NCI-H2227 (cell line): ENCODE measurements around the gene OLAH.
"Not testable (repeated sequence)": the region's sequence is repeated elsewhere in the genome, so short reads cannot be mapped to it uniquely, and the experiment has no call there.

ENCODE experiments used
- DNase-seq: peaks from one replicate; lab custom pipeline; 2025; ENCODE audit not compliant: unreplicated experiment; lab: John Stamatoyannopoulos, UW

OLAH gene

DNA sequence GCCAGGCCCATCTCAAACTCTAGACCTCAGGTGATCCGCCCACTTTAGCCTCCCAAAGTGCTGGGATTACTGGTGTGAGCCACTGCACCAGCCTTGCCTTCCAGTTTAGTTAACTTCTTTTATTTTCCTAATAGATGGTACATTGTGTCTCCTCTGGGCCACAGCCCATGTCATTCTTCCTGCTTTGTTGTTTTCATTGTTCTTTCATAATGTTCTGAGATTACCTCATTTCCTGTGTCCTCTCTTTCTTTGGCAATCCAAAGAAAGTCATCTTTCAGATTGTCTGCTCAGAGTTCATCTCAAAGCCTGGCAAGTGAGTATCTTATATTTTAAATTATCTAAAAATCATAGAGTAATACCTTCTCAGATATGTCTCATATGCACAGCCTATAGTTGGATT, at the start of gene OLAH:
OLAH (plus strand) TSS at position 270 of the 400 bp plus-strand sequence. CDS start 3,346 bp downstream, outside the sequence.
- DNase-seq = no peak

GRCh38 chr10:14995964-14996565, 47.7 kb upstream of the OLAH start:
- no peak for DNase-seq

DNA sequence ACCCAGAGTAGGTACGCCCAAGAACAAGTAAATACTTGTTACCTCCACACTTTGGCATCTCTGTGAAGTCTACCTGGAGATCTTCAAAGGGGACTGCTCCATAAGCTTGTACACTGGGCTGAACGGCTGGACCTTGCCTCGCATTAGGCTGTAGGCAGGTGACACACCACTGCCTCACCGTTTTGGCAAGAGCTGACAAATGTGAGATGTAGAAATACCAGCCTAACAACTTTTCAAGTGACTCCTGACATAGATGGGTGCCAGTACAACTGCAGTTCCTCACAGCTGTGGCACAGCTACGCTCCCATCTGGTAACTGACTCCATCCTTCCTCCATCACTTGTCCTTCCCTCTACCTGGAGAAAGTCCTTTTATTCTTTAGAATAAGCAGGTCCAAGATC, 30.2 kb upstream of the OLAH start:
- DNase-seq = not testable (repeated sequence)

DNA sequence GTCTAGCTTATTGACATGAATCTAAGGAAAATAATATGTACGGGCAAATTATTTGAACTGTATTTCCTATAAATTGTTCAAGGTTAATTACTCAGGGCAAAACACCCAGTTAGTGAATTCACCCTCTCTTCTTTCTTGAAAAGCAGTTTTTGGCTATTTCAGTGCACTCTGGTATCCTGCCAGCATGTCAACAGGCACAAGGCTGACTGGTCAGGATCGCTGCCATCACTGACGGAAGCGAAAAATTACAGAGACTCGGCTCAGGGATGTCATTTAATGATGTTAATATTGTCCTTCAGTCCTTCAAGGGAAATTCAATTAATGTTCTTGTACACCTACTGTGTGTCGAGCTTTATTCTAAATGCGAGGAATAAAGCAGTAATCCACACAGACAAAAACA, 28.3 kb upstream of the OLAH start:
- no peak for DNase-seq

- not testable (repeated sequence) for DNase-seq
These were observed 22.8 kb upstream of the OLAH start for GRCh38 chr10:15020966-15021365.

- not testable (repeated sequence) for DNase-seq
These were observed 20.7 kb upstream of the OLAH start for GRCh38 chr10:15023079-15023478.

GRCh38 chr10:15024017-15025004, 19.4 kb upstream of the OLAH start:
- DNase-seq = not testable (repeated sequence)

DNA sequence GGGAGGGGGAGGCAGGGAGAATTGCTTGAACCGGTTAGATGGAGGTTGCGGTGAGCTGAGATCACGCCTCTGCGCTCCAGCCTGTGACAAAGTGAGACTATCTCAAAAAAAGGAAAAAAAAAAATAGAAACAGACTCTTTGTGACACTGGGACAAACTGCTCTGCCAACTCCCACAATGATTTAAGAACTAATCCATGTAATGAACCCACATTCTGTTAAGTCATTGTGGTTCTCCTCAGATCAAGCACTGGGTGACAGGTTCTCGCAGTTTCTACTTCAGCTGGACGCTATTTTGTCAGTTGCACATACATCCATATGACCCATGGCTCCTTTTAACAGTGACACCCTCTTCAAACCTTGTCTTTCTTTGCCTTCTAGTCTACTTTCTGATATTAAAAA, 18.7 kb upstream of the OLAH start:
- not testable (repeated sequence) for DNase-seq

- DNase-seq = no peak
These were observed 16.0 kb upstream of the OLAH start for GRCh38 chr10:15027741-15028140.

DNA sequence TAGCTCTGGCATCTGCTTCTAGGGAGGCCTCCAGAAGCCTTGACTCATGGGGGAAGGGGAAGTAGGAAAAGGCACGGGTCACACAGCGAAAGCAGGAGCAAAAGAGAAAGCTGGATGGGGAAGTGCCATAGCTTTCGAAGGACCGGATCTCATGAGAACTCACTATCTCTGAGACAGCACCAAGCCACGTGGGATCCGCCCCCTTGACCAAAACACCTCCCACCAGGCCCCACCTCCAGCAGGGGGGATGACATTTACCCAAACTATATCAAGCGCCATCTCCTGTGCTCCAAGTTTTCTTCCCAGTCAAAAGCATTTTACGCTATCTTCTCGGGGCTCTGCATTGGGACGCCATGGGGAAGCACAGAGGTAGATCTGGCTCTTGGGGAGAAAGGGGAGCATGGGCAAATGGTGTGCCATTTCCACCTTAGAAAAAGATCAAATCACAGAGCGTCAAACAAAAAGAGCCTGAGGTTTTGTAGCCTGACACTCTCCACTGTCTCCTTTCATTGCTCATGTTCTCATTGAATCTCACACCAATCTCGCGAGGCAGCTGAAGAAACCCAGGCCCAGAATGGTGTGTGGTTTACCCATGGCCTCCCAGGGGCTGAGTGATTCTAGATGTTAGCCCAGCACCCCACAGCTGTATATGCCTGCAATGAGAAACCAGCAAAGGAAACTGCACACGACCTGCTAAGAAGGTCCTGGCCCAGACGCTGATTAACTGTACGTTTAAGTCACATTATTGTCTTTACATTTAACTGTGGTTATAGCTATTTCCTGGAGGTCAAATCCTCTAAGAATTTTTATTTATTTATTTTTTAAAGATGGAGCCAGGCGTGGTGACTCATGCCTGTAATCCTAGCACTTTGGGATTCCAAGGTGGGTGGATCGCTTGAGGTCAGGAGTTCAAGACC, 8.1 kb upstream of the OLAH start:
- no peak for DNase-seq

GRCh38 chr10:15037691-15038090, 6.1 kb upstream of the OLAH start:
- DNase-seq = no peak

DNA sequence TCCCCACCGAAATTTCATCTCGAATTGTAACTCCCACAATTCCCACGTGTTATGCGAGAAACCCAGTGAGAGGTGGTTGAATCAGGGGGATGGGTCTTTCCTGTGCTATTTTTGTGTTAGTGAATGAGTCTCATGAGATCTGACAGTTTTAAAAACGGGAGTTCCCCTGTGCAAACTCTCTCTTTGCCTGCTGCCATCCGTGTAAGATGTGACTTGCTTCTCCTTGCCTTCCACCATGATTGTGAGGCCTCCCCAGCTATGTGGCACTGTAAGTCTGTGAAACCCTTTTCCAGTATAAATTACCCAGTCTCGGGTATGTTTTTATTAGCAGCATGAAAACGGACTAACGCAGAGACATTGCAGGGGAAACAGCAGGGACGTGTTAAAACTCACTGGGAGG, 5.3 kb upstream of the OLAH start:
- no peak for DNase-seq

DNA sequence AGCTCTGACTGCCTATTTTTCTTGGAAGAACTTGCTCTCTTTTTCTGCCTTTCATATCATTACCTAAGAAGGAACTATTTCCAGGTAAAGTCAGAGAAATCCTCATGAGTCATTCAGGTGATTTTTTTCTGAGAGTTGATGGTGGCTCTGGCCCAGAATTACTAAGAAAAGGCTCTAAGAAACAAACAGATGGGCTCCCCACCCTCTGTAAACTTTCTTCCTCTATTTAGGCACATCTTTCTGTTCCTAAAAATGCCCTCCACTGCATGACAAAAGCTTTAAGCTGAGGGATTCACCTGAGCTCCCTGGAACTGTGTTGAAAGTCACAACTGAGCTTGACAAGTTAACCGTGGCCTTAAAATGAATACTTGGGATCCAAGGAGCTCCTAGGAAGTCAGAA, 1.6 kb downstream of the OLAH start:
- DNase-seq = no peak

- no peak for DNase-seq
These were observed 2.9 kb downstream of the OLAH start for GRCh38 chr10:15046626-15047025.

DNA sequence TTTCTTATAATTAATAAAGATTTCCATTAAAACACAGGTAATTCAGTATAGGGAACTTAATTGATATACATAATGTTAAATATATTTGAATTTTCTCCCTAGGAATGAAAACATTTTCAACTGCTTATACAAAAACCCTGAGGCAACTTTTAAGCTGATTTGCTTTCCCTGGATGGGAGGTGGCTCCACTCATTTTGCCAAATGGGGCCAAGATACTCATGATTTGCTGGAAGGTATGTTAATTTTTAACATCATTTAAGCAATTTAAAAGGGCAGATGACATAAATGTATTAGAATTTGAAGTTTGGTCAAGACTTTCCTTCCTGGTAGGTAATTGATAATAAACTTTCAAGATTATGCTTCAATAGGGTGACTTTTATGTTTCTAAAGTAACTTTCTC, 5.8 kb downstream of the OLAH start:
- no peak for DNase-seq

GRCh38 chr10:15052121-15052520, 8.4 kb downstream of the OLAH start:
- no peak for DNase-seq

GRCh38 chr10:15053061-15053460, 9.3 kb downstream of the OLAH start:
- DNase-seq = no peak

DNA sequence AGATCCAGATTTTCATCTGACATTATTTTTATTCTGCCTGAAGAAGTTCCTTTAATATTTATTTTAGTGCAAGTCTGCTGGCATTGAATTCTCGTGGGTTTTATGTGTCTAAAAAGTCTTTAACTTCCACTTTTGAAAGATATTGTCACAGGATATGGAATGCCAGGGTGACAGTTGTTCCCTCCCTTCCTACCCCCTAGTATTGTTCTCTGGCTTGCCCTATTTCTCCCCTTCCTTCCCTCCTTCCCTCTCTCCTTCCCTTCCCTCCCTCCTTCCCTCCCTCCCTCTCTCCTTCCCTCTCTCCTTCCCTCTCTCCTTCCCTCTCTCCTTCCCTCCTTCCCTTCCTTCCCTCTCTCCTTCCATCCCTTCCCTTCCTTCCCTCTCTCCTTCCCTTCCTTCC, 14.9 kb downstream of the OLAH start:
- DNase-seq = no peak

DNA sequence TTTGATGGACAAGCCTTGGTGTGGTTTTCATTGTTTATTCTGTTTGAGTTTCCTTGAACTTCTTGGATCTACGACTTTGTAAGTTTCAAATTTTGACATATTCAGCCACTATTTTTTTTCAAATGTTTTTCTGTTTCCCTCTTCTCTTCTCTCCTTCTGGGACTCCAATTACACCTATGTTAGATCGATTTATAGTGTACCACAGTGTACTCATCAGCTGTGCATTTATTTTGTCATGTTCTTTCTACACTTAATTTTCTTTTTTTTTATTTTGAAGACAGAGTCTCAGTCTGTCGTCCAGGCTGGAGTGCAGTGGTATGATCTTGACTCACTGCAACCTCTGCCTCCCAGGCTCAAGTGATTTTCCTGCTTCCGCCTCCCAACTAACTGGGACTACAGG, 16.2 kb downstream of the OLAH start:
- DNase-seq = no peak

GRCh38 chr10:15060638-15061037, 16.9 kb downstream of the OLAH start:
- DNase-seq = no peak

- DNase-seq = no peak
These were observed 23.4 kb downstream of the OLAH start for GRCh38 chr10:15067154-15067553.
